NCI-H128 (cell line): ENCODE results near the gene SPIRE1.

ENCODE experiments used
- DNase-seq: peaks from one replicate; lab custom pipeline; 2025; ENCODE audit not compliant: unreplicated experiment; lab: John Stamatoyannopoulos, UW

SPIRE1 gene

DNA sequence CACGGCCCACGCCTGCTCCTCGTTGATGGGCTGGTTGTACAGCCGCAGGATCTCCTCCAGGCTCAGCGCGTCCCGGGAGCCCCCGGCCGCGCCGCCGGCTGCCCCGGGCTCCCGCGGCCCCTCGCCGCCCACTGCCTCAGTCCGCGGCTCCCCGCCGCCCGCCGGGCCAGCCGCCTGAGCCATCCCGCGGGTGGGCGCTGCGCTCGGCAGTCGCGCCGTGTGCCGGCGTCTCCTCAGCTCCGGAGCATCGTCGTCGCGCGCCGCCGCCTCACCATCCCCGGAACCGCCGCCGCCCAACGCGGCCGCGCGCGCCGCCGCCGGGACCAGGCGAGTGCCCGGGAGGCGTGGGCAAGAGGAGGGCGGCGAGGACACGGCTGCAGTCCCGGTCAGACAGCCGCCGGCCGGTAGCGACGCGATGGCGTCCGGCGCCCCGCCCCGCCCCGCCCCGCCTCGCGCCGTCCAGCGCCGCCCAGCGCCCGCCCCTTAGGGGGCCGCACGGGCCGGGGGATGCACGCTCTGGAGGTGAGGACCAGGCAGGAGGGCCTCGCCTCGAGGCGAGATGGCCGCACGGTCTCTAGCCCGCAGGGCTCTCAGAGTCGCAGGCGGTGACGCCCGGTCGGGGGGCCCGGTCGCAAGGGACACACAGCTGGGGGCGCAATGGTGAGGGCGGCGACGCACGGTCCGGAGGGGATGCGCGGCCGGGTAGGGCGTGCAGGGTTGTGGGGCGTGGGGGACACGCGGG, at the start of gene SPIRE1:
Gene SPIRE1, minus strand, starts transcription at position 424 of the 742 bp plus-strand sequence. Its CDS starts 241 bp downstream, at position 183.
- DNase-seq: no peak

DNA sequence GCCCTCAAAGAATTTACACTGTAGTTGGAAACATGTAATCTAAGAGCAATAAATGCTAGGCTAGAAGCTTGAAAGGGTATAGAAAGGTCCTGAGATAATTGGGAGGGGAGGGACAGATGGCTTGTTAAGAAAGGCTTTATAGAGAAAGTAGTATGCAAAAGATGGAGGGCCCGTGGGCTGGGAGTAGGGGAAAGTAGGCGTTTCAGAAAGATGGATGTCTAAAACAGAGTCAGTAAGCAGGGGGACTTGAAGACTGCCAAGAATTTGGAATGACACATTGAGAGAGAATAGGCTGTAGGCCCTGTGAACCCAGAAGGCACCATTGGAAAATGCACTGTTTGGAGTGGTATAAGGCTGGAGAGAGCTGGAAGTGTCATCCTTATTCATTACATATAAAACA, 45.8 kb upstream of the SPIRE1 start:
- DNase-seq: no peak

DNA sequence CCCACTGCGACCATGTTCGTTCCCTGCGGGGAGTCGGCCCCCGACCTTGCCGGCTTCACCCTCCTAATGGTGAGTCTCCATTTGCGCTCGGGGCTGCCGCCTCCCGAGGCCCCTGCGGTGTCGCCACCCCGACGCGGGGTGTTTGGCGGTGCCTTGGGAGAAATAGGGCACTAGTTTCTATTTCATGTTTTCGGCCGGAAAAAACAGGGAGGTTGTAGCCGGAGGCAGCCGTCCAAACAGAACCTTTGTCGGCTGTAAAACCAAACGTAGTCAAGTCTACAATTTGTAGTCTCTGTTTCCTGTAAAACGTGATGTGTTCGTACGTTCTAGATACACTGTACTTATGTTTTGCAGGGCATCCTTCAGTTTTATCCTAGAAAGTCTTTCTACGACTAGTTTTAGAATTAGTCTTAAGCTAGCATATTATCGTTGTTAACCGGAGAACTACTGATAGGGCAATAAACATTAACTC, 45.2 kb upstream of the SPIRE1 start:
- no peak for DNase-seq

GRCh38 chr18:12702221-12703095, 44.6 kb upstream of the SPIRE1 start, which contains the start of the genes CEP76 and PSMG2:
CEP76 (minus strand) TSS chr18:12702723; CDS start chr18:12702548, 175 bp downstream.
PSMG2 (plus strand) TSS chr18:12703042; CDS start chr18:12703108, 66 bp downstream.
- peak; percentile 83 for DNase-seq

- no peak for DNase-seq
These were observed 43.3 kb upstream of the SPIRE1 start for GRCh38 chr18:12701161-12701560.

DNA sequence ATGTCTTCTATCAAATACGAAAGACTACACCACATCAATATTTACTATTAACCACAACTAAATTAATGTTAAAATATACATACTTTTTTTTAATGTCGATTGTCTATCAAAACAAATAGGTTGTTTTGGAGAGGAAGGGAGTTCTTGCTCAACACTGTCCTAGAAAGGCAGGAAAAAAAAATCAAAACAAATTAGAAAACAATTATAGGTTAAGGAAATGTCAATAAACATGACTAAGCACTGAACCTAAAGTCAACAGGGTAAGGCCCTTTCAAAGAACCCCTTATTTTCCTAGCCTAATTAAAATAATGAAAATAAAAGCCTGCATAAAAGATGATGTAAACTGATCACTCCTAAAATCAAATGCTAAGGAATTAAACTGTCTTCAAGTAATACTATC, 41.8 kb upstream of the SPIRE1 start:
- DNase-seq: no peak

DNA sequence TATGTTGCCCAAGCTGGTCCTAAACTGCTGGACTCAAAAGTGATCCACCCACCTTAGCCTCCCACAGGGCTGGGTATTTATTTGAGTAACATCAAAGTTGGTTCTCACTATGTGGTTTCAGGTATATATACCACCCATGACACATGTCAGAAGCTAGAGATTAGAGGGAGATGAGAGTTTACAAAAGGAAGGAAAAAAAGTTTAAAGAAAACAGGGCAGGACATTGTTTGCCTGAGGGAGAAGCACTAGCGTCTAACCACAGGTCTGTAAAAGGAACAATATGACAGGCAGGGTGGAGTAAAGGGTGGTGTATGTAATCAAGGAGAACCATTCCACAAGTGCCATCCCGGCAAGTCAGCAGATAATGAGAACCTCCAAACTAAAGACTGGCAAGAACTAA, 36.1 kb upstream of the SPIRE1 start:
- DNase-seq: no peak

GRCh38 chr18:12692206-12692605, 34.3 kb upstream of the SPIRE1 start:
- no peak for DNase-seq

GRCh38 chr18:12689256-12689850, 31.4 kb upstream of the SPIRE1 start:
- no peak for DNase-seq

GRCh38 chr18:12686100-12686499, 28.2 kb upstream of the SPIRE1 start:
- no peak for DNase-seq

- no peak for DNase-seq
These were observed 21.4 kb upstream of the SPIRE1 start for GRCh38 chr18:12679183-12679786.

- DNase-seq: no peak
These were observed 10.1 kb upstream of the SPIRE1 start for GRCh38 chr18:12668041-12668440.

GRCh38 chr18:12659904-12660605, 2.1 kb upstream of the SPIRE1 start:
- no peak for DNase-seq

GRCh38 chr18:12658426-12659138, 675 bp upstream of the SPIRE1 start:
- no peak for DNase-seq

DNA sequence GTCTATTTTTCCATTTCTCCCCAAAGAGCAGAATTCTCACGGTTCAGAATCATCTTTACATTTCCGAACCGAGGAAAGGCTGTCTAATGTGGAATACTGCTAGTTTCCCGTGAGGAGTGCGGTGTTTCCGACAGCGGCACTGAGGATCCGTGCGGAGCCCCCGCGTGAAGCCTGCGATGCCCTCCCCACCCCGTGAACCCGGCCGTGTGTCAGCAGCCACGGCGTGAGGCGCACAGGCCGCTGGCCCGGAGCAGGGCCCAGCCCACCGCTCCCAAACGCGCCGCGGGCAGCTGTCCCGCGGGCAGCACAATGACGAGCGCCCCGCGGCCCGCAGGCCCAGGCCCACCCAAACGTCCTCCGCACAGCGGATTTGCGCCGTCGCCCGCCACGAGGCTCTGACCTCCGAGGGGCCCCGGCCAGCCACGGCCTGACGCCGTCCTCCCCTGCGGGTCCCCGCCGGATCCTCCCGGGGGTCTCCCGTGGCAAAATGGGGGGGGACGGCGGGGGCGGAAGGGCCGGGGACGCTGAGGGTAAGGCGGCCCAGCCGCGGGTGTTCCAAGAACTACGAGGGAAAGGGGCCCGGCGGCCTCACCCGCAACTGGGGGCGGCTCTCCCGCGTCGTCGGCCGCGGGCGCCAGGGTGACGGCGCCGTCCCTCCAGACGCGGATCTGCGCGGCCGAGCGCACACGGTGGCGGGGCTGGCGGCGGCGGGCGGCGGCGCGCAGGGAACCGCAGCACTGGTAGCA, 796 bp downstream of the SPIRE1 start:
- no peak for DNase-seq

- DNase-seq: no peak
These were observed 1.3 kb downstream of the SPIRE1 start for GRCh38 chr18:12656605-12656937.

GRCh38 chr18:12654971-12655370, 2.9 kb downstream of the SPIRE1 start:
- no peak for DNase-seq

DNA sequence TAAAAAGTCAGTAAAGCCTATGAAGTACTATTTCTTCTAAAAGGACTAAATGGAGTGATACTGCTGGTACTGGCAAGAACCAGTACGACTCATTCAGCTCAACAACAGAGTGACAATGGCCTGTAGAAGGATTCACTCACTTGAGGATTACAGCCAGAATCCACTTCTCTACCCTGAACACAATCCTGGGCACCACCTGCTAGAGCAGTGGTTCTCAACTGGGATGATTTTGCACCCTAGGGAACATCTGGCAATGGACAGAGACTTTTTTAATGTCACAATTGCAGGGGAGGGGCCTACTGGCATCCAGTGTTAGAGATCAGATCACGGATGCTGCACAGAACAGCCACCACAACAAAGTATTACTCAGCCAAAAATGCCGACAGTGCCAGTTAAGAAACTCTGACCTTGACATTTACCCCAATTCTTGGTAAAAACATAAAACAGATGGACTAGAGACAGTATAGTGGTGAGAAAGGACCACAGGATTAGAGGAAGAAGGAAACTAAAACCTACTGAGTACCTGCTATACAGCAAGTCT, 5.0 kb downstream of the SPIRE1 start:
- DNase-seq: no peak

DNA sequence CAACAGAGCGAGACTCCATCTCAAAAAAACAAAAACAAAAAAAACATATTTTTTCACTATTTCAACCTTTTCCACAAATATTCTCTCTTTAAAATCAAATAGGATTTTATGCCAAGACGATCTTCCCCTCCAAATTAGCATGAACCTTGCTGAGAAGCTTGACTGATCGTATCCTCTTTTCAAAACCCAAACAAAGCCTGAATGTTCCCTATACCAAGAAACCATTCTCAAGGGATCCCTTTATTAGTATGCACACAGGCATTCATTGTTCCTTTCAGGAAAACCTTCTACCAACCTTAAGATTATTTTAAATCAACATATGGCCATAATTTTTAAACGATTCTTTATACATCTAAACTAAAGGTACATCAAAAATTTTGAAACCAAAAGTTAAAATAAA, 6.3 kb downstream of the SPIRE1 start:
- DNase-seq: no peak
